GM21786 (cell line): ENCODE results near the gene PYY.

Experiments used
- ATAC-seq: cut with Tn5 transposase; IDR thresholded peaks from one replicate; pipeline ENCODE4 v1.9.1; 2021; ENCODE audit not compliant: unreplicated experiment

Gene PYY

GRCh38 chr17:43917348-43918025 is 36.3 kb downstream of the PYY start:
- ATAC-seq: no peak

- no peak for ATAC-seq
Observed at GRCh38 chr17:43917016-43917347, 36.8 kb downstream of the PYY start.

DNA sequence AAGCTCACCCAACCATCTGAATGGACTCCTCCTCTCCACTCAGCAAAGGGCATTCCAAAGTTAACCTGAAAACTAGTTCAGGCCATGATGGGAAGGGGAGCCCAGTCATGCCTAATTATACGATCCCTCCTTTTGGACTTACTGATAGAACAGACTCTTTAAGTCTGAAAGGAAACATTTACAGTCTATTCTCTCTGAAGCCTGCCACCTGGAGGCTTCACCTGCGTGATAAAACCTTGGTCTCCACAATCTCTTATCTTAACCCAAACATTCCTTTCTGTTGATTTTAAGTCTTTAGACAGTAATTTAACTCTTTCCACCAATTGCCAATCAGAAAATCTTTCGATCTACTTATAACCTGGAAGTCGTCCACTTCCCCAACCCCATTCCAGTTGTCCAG is 37.4 kb downstream of the PYY start:
- no peak for ATAC-seq

GRCh38 chr17:43915559-43915958 is 38.2 kb downstream of the PYY start:
- no peak for ATAC-seq

- ATAC-seq: no peak
Observed at GRCh38 chr17:43914451-43914850, 39.3 kb downstream of the PYY start.

DNA sequence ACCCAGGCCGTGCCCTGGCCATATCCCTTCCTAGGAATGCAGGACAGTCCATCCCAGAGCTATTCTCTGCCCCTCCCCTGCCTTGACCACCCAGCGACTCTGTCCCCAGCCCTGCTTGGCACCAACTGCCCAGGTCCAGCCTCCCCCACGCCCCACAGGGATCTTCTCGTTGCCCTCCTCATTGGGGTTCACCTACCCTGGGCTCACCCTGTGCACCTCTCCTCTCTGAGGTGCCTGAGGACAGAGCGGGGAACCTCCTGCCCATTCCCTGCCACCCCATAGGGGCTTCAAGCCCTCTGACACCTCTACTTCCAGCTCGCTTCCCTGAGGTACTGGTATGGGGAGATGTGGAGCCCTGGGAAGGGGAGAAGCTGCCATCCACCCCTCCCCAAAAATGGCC is 40.2 kb downstream of the PYY start:
- no peak for ATAC-seq

DNA sequence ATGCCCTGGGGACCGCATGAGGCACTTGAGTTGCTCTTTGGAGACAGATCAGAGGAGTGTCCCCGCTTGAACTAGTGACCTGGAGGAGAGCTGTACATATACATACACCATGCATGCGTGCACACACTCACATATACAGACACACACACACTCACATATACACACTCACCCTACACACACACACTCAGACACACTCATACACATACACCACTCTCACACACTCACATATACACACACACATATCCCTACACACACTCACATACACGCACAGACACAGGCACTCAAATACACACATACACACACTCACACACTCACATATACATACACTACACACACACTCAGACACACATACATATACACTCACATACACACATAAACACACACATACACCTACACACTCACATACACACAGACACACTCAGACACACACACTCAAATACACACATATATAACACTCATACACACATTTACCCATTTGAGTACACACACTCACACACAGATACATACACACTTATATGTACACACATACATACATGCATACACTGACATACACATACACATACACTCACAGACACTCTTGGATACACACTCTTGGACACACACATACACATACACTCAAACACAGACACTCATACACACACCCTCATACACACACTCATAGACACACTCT is 41.0 kb downstream of the PYY start:
- ATAC-seq: no peak

DNA sequence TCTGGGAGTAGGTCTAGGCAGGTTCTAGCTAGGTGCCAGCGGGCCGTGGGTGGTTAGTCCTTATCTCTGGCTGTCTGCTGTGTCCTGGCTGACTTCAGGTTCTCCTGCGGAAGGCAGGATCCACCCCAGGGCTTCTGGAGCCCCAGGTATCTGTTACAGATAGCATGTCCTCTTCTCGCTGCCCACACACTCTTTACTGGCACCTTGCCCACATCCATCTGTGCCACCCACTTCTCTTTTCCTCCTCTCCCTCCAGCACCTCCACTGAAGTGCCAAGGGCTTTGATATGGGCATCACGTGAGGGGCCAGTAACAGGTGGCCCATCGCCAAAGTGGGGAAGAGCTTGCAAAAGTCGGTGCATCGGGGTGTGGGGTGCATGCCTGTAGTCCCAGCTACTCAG is 41.8 kb downstream of the PYY start:
- no peak for ATAC-seq

DNA sequence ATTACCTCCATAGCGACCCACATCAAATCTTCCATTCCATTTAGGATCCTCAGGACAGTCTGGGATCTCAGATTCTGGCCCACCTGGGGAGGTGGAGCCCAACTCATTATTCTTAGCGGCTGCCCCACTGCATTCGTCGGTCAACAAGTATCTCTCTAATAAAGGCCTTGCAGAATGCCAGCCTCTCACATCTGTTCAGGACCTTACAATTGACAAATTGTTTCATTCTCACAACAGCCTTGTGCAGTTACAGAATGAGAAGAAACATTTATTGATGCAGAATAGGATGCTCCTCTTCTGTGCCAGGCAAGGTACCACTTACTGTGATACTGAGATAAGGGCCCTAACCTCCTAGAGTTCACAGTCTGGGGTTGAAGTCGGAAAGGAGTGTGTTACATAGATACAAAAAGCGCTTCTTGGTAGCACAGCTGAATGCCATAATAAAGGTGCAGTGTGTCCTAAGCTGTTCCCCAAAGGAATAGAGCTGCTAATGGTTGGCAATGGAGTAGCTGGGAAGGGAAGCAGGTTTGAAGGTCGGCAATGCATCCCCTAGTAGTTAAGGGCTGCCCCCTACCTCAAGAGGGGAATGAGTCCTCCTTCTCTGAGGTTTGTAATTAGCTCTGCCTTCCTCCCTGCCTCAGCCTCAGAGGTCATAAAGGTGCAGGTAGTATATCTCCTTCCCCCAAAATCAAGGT is 44.1 kb downstream of the PYY start:
- no peak for ATAC-seq

DNA sequence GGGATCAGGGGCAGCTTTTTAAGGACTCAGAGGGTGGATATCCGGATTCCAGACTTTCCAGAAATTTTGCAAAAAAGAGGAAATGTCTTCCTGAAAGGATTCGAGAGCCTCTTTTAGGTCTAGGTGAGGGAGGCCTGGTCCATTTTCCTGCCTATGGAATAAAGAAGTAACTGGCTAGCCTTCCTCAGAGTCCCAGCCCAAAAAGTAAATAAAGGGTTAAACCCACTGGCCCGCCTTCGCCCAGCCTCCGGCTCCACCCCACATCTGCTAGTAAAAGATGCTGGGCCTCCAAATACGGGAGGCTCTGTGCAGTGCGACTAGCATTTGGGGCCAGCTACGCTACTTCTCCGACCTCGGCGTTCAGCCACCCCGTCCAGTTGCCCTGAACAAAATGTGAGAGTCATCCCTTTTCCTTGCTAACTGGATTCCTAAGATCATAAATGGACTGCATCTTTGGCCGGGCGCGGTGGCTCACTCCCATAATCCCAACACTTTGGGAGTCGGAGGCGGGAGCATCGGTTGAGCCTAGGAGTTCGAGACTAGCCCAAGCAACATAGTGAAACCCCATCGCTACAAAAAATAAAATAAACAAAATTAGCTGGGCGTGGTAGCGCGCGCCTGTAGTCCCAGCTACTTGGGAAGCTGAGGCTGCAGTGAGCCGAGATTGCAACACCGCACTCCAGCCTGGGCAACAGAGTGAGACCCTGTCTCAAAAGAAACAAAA is 45.6 kb downstream of the PYY start:
- ATAC-seq: no peak

- no peak for ATAC-seq
Observed at GRCh38 chr17:43907425-43907981, 46.2 kb downstream of the PYY start, which contains the start of gene MPP2. Gene MPP2, minus strand, starts transcription at chr17:43907536. Its CDS starts 3,076 bp downstream, at chr17:43904460.

GRCh38 chr17:43906951-43907424 is 46.8 kb downstream of the PYY start:
- ATAC-seq: no peak

DNA sequence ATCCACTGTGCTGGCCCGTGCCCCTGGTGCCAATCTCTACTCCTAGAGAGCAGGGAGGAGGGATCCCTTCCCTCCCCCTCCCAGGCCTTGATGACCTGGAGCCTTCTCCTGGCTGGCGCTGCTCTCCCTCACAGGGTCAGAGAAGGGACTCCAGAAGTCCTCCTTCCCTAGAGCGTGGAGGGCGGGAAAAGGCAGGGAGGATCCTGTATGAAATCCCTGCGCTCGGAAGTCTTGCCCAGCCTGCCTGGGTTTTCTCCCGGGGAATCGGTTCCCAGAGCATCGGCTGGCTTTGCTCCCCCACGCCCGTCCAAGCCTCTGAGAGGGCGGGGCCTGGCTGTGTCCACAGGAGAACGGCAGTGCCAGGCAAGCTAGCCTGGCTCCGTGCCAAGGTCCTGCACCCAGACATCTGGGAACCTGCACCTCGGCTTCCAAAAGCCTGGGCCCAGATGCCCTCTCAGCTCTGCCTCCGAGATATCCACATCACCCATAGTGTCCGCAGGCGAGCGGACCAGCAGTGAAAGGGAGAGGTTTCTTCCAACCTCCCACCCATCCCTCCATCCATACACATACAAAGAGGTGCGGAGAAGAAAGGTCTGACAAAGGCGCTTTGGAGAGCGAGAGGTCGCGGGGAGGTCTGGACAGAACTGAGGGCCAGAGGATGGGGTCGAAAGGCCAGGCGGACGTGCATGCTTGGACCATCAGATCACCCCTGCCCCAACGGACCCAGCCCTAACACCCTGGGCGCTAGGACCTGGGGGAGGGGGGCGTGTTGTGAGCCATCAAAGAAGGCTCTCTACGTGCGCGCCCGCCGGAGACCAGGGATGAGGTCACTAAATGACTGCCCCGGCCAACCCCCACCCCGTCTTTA is 47.5 kb downstream of the PYY start:
- no peak for ATAC-seq

DNA sequence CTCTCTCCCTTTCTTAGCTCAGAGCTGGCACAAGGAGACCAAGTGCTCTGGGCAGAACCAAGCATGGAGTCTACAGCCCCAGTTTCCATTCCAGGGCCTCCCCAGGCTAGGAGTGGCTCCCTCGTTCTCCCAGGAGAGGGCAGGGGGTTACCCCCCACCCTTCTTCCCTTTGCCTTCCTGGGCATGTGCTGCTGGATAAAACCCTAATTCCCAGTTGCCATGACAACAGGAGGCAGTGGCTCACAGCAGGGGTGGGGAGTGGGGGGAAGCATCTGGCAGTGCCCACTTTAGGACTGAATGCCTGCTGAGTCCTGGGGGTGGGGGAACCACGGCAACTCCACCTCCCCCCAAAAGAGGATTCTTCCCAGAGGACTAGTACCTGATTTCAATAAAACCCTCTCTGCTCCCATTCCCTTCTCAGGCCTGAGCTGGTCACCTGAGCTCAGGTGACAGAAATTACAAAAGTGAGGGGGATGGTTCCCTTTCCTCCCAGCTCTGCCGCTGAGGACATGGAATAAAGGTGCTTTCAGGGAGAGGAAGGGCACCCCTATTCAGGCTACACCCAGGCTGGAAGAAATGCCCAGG is 48.2 kb downstream of the PYY start:
- no peak for ATAC-seq
